Measurements from ENCODE around the gene CERCAM. TPM values are rescaled to one million over a fixed set of nuclear protein-coding genes. Genes with fewer than 3 reads are reported as not detected.

Gene CERCAM
- total RNA-seq, 1 donor from 2014 or later: not detected

- Mint-ChIP-seq H3K36me3 (peaks cover 32% of the 10 kb centered on the region), H3K4me3 (no peak overlapping the region), H3K27me3 (ENCODE audit: insufficient read depth, low read depth) (peaks cover 4% of the 10 kb centered on the region), H3K9me3 (no peaks in the 10 kb centered on the region), H3K4me1 (no peaks in the 10 kb centered on the region), H3K27ac (no peak overlapping the region)
- H3K27me3 ChIP-seq: no peaks in the 10 kb centered on the region
- no peak overlapping the region for H3K9ac ChIP-seq
- no peak overlapping the region for H2AFZ ChIP-seq (replicated peaks)
- H3F3A ChIP-seq (ENCODE audit: low read depth): no peaks in the 10 kb centered on the region
- H3K4me2 ChIP-seq: no peak overlapping the region
- H3K4me1 ChIP-seq: no peaks in the 10 kb centered on the region
- H3K27ac ChIP-seq: no peak overlapping the region
- no peaks in the 10 kb centered on the region for H4K20me1 ChIP-seq (ENCODE audit: low read depth)
- H3K9me3 ChIP-seq (ENCODE audit: low read depth): no peaks in the 10 kb centered on the region
- TF ChIP-seq CTCF (IDR thresholded peaks at IDR 0.05) (no peak), EZH2 (IDR thresholded peaks at IDR 0.05) (no peak), EZH2phosphoT487 (IDR thresholded peaks at IDR 0.05) (no peak)
- no peaks in the 10 kb centered on the region for H3K36me3 ChIP-seq
- H3K79me2 ChIP-seq (ENCODE audit: low read depth): no peaks in the 10 kb centered on the region
- DNase-seq (ENCODE audit: low spot score): no peak
- no peak overlapping the region for H3K4me3 ChIP-seq
Observed at GRCh38 chr9:128479262-128479661, 58.6 kb downstream of the CERCAM start.

GRCh38 chr9:128481561-128481960, 60.9 kb downstream of the CERCAM start:
- H3K27ac Mint-ChIP-seq: no peak overlapping the region
- Histone ChIP-seq H3K9ac (no peak overlapping the region), H4K20me1 (ENCODE audit: low read depth) (no peaks in the 10 kb centered on the region), H3K27me3 (no peaks in the 10 kb centered on the region), H3K4me3 (no peak overlapping the region), H2AFZ (replicated peaks) (no peak overlapping the region), H3K4me2 (no peak overlapping the region), H3K27ac (no peak overlapping the region), H3K9me3 (ENCODE audit: low read depth) (no peaks in the 10 kb centered on the region), H3K4me1 (no peaks in the 10 kb centered on the region), H3K79me2 (ENCODE audit: low read depth) (no peaks in the 10 kb centered on the region), H3F3A (ENCODE audit: low read depth) (no peaks in the 10 kb centered on the region), H3K36me3 (no peaks in the 10 kb centered on the region)
- H3K36me3 Mint-ChIP-seq: peaks cover 32% of the 10 kb centered on the region
- TF ChIP-seq EZH2phosphoT487 (IDR thresholded peaks at IDR 0.05) (no peak), CTCF (IDR thresholded peaks at IDR 0.05) (no peak), EZH2 (IDR thresholded peaks at IDR 0.05) (no peak)
- peaks cover 4% of the 10 kb centered on the region for H3K27me3 Mint-ChIP-seq (ENCODE audit: insufficient read depth, low read depth)
- no peaks in the 10 kb centered on the region for H3K9me3 Mint-ChIP-seq
- H3K4me1 Mint-ChIP-seq: no peaks in the 10 kb centered on the region
- no peak for DNase-seq (ENCODE audit: low spot score)
- no peak overlapping the region for H3K4me3 Mint-ChIP-seq

GRCh38 chr9:128482186-128482585, 61.5 kb downstream of the CERCAM start:
- no peak for TF ChIP-seq EZH2phosphoT487 (IDR thresholded peaks at IDR 0.05)
- H3K79me2 ChIP-seq (ENCODE audit: low read depth): no peaks in the 10 kb centered on the region
- H3K27ac ChIP-seq: no peak overlapping the region
- no peaks in the 10 kb centered on the region for H4K20me1 ChIP-seq (ENCODE audit: low read depth)
- H3K4me1 ChIP-seq: no peaks in the 10 kb centered on the region
- Mint-ChIP-seq H3K9me3 (no peaks in the 10 kb centered on the region), H3K4me3 (no peak overlapping the region), H3K27ac (no peak overlapping the region), H3K27me3 (ENCODE audit: insufficient read depth, low read depth) (peaks cover 4% of the 10 kb centered on the region), H3K36me3 (peaks cover 37% of the 10 kb centered on the region), H3K4me1 (no peaks in the 10 kb centered on the region)
- H3K9me3 ChIP-seq (ENCODE audit: low read depth): no peaks in the 10 kb centered on the region
- no peaks in the 10 kb centered on the region for H3F3A ChIP-seq (ENCODE audit: low read depth)
- no peak for DNase-seq (ENCODE audit: low spot score)
- H3K4me2 ChIP-seq: no peak overlapping the region
- H3K36me3 ChIP-seq: no peaks in the 10 kb centered on the region
- no peak overlapping the region for H3K4me3 ChIP-seq
- H3K9ac ChIP-seq: no peak overlapping the region
- H2AFZ ChIP-seq (replicated peaks): no peak overlapping the region
- H3K27me3 ChIP-seq: no peaks in the 10 kb centered on the region

- Mint-ChIP-seq H3K9me3 (no peaks in the 10 kb centered on the region), H3K27ac (no peak overlapping the region), H3K27me3 (ENCODE audit: insufficient read depth, low read depth) (peaks cover under 1% of the 10 kb centered on the region), H3K36me3 (peaks cover 49% of the 10 kb centered on the region), H3K4me3 (no peak overlapping the region), H3K4me1 (no peaks in the 10 kb centered on the region)
- no peak overlapping the region for H3K4me3 ChIP-seq
- no peak overlapping the region for H3K4me2 ChIP-seq
- H3F3A ChIP-seq (ENCODE audit: low read depth): no peaks in the 10 kb centered on the region
- DNase-seq (ENCODE audit: low spot score): no peak
- H3K27me3 ChIP-seq: no peaks in the 10 kb centered on the region
- peak overlapping the region; percentile 23 for H3K27ac ChIP-seq
- no peaks in the 10 kb centered on the region for H3K9me3 ChIP-seq (ENCODE audit: low read depth)
- TF ChIP-seq CTCF (IDR thresholded peaks at IDR 0.05): no peak
- H3K9ac ChIP-seq: no peak overlapping the region
- no peaks in the 10 kb centered on the region for H3K36me3 ChIP-seq
- no peak overlapping the region for H2AFZ ChIP-seq (replicated peaks)
- H3K4me1 ChIP-seq: no peaks in the 10 kb centered on the region
- no peaks in the 10 kb centered on the region for H3K79me2 ChIP-seq (ENCODE audit: low read depth)
- no peaks in the 10 kb centered on the region for H4K20me1 ChIP-seq (ENCODE audit: low read depth)
Observed at GRCh38 chr9:128484686-128485413, 64.2 kb downstream of the CERCAM start.
